CD14-positive monocyte (primary cell): ENCODE measurements around the gene TRIM3. TPM values are rescaled to one million over a fixed set of nuclear protein-coding genes. Genes with fewer than 3 reads are reported as not detected.
"Not testable (repeated sequence)": the region's sequence is repeated elsewhere in the genome, so short reads cannot be mapped to it uniquely, and the experiment has no call there.

Experiments
- DNase-seq, 3 donors: peaks; one replicate each; pipeline ENCODE4 v3.0.0-alpha.2; 2011 to 2022
- H2AFZ ChIP-seq: 2 replicates; pipeline ENCODE4 v1.6.0; 2012; ENCODE audit warnings: mild to moderate bottlenecking, low read depth, low read length, inconsistent platforms; ENCODE audit not compliant: insufficient read depth, poor library complexity, severe bottlenecking
- H3K27ac ChIP-seq, 2 donors: 1 replicate in 1 of 2; 2 replicates in 1 of 2; pipeline ENCODE4 v1.5.1; 2012 to 2013; ENCODE audit warnings: low read length in 2 of 2, control low read depth in 1 of 2, inconsistent platforms in 1 of 2, low read depth in 1 of 2, mild to moderate bottlenecking in 1 of 2
- H3K27me3 ChIP-seq, 2 donors: one replicate each; pipeline versions ENCODE4 v1.6.0 to v1.6.1; 2011 to 2013; ENCODE audit warnings: low read length in 2 of 2; ENCODE audit not compliant: control insufficient read depth in 2 of 2, insufficient read depth in 2 of 2
- H3K36me3 ChIP-seq, 2 donors: replicated peaks in 1 of 2; 1 replicate in 1 of 2; 2 replicates in 1 of 2; pipeline versions ENCODE4 v1.5.1 to v1.6.1; 2012 to 2013; ENCODE audit warnings: low read length in 2 of 2, control low read depth in 1 of 2, inconsistent platforms in 1 of 2, mild to moderate bottlenecking in 1 of 2; ENCODE audit not compliant: insufficient read depth in 2 of 2, control insufficient read depth in 1 of 2
- H3K4me1 ChIP-seq, 2 donors: 1 replicate in 1 of 2; 2 replicates in 1 of 2; pipeline versions ENCODE4 v1.5.1 to v1.6.1; 2012 to 2013; ENCODE audit warnings: low read length in 2 of 2, control low read depth in 1 of 2, inconsistent platforms in 1 of 2, mild to moderate bottlenecking in 1 of 2, moderate library complexity in 1 of 2; ENCODE audit not compliant: insufficient read depth in 2 of 2, control insufficient read depth in 1 of 2
- H3K4me2 ChIP-seq: replicated peaks from 2 replicates; pipeline ENCODE3; 2012; ENCODE audit warnings: low read length, moderate library complexity, mild to moderate bottlenecking; ENCODE audit not compliant: poor library complexity, severe bottlenecking; ENCODE audit errors: extremely low read depth
- H3K4me3 ChIP-seq, 3 experiments: fragments of 200-600 bp in 1 of 3; sonication (generic) in 1 of 3; replicated peaks in 1 of 3; 1 replicate in 2 of 3; 2 replicates in 1 of 3; pipeline ENCODE4 v1.5.1; 2011 to 2013; ENCODE audit warnings: low read length in 3 of 3, mild to moderate bottlenecking in 3 of 3, control low read depth in 2 of 3, low read depth in 2 of 3, inconsistent platforms in 1 of 3, moderate library complexity in 1 of 3
- H3K79me2 ChIP-seq: 2 replicates; pipeline ENCODE4 v1.6.0; 2012; ENCODE audit warnings: mild to moderate bottlenecking, control low read depth, inconsistent platforms, low read length, moderate library complexity; ENCODE audit not compliant: insufficient read depth
- H3K9ac ChIP-seq: 2 replicates; pipeline ENCODE4 v1.6.0; 2017; ENCODE audit warnings: low read length, mild to moderate bottlenecking; ENCODE audit not compliant: insufficient read depth, poor library complexity, severe bottlenecking
- H3K9me3 ChIP-seq, 2 donors: replicated peaks in 1 of 2; 1 replicate in 1 of 2; 2 replicates in 1 of 2; pipeline versions ENCODE4 v1.5.1 to v1.6.1; 2012 to 2013; ENCODE audit warnings: low read length in 2 of 2, control low read depth in 1 of 2; ENCODE audit not compliant: control insufficient read depth in 1 of 2, insufficient read depth in 1 of 2
- H4K20me1 ChIP-seq: 2 replicates; pipeline ENCODE4 v1.6.0; 2012; ENCODE audit warnings: mild to moderate bottlenecking, low read length, control low read depth, moderate library complexity; ENCODE audit not compliant: insufficient read depth
- H3K27ac Mint-ChIP-seq, 7 donors: one replicate each; pipeline ENCODE4 v1.8.0; 2020; ENCODE audit warnings: mild to moderate bottlenecking in 7 of 7, mixed read lengths in 7 of 7, moderate library complexity in 6 of 7, inconsistent platforms in 2 of 7
- H3K27me3 Mint-ChIP-seq, 3 donors: one replicate each; pipeline ENCODE4 v1.8.0; 2021 to 2022; ENCODE audit warnings: low read depth in 3 of 3, mild to moderate bottlenecking in 3 of 3, mixed read lengths in 3 of 3, moderate library complexity in 3 of 3, inconsistent platforms in 1 of 3
- H3K36me3 Mint-ChIP-seq, 2 donors: one replicate each; pipeline ENCODE4 v1.8.0; 2020; ENCODE audit warnings: mixed read lengths in 2 of 2, inconsistent platforms in 1 of 2, mild to moderate bottlenecking in 1 of 2
- H3K4me1 Mint-ChIP-seq: one replicate; pipeline ENCODE4 v1.8.0; 2020; ENCODE audit warnings: mild to moderate bottlenecking, mixed read lengths
- H3K4me3 Mint-ChIP-seq, 2 donors: one replicate each; pipeline ENCODE4 v1.8.0; 2020; ENCODE audit warnings: mild to moderate bottlenecking in 2 of 2, mixed read lengths in 2 of 2, moderate library complexity in 1 of 2
- H3K9me3 Mint-ChIP-seq, 7 donors: one replicate each; pipeline ENCODE4 v1.8.0; 2020 to 2022; ENCODE audit warnings: mixed read lengths in 7 of 7, mild to moderate bottlenecking in 6 of 7, moderate library complexity in 6 of 7, inconsistent platforms in 2 of 7
- WGBS: methylation state at CpG from one replicate; pipeline ENCODE4 v1.1.5; 2013; ENCODE audit warnings: missing lambda C conversion rate; ENCODE audit not compliant: insufficient coverage; 5-methylcytosine and 5-hydroxymethylcytosine counted together
- intact Hi-C, 2 donors: fragments of 100-400 bp; cut with micrococcal nuclease; formaldehyde crosslinking; loops; one replicate each; pipeline versions ENCODE4 v1.15.0 to v1.15.1; 2023
- polyA minus RNA-seq: library from RNA; depleted of rRNA, polyadenylated mRNA; stranded (reverse); fragments of >200 nt; gene quantifications from 2 replicates; pipeline ENCODE4 v1.2.3, GENCODE V29; 2012
- polyA plus RNA-seq, 3 donors: library from polyadenylated mRNA; depleted of rRNA in 1 of 3; unstranded in 2 of 3; stranded (reverse) in 1 of 3; fragments of 300-500 nt in 2 of 3; fragments of >200 nt in 1 of 3; fragmentation: Illumina TruSeq in 2 of 3; gene quantifications; 1 replicate in 2 of 3; 2 replicates in 1 of 3; pipeline ENCODE4 v1.2.3, GENCODE V29; 2012 to 2021
- total RNA-seq, 12 experiments: library from RNA in 1 of 12; stranded (reverse) in 1 of 12; fragments of 120-200 nt in 1 of 12; gene quantifications; one replicate each; pipeline ENCODE4 v1.2.4 and lab custom pipeline; 2013 to 2026; ENCODE audit warnings: mixed read lengths in 6 of 12, inconsistent platforms in 1 of 12
- TF ChIP-seq, protein P1 (sequence below): fragments of 200-600 bp; IDR thresholded peaks from one replicate; pipeline ENCODE4 v1.8.0; 2022; ENCODE audit warnings: antibody characterized with exemption, mild to moderate bottlenecking

The TRIM3 gene
- total RNA-seq (2013) = 14.5 TPM
- polyA plus RNA-seq = 10 to 100 TPM in 1 of 3 donors, 1 to 10 TPM in 2; 1.7 to 36.2 (median 3.3) TPM
- 22.4 and 30.9 TPM in 2 replicates for polyA minus RNA-seq
- total RNA-seq (lab: John Stamatoyannopoulos, UW) = 2.5 to 19.6 (median 13.9) reads per million in 11 experiments

DNA sequence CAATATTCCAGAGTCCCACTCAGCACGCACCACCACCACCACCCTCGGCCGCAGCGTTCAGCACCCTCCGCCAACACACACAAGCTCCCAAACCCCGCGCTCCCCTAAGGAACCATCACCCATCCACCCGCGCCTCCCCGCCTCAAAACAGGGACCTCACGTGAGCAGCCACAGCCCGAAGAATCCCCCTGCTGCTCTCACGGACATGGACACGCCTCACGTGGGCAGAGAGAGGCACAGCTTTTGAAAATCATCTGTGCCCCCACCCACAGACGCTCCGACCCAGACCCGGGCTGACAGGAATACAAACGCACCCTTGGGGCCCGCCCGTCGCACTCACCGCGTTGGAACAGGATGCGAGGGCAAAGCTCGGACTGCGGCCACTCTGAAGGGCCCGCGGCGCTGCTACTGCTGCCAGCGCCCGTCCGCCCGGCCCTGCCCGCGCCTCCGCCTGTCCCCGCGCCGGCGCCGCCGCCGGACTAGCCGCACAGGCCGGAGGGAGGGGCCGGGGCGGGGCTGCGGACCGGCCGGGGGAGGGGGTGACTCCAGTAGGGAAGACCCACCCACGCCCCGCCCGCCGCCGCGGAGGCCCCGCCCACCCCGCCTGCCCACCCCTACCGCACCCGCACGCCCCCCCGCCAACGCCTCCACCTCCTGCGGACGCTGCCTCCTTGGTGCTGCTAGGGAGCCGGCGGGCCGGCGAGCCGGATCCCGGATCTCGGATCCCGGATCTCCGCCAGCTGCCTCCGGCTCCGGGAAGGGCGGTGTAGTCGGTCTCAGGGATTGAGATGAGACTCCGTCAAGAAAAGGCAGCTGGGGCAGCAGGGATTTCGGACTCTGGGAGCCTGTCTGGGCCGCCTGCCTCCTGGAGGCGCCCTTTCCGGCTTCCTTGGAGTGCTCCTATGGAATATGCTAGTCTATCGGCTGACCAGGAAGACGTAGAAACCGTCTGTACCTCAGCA, at the start of gene TRIM3:
Gene TRIM3, minus strand, starts transcription at position 491 of the 962 bp plus-strand sequence. CDS start 8,246 bp downstream, outside the sequence.
- H3K9ac ChIP-seq = peak within 1 kb of the TSS; percentile 79
- Mint-ChIP-seq H3K36me3 (peaks cover 16 to 19% of the 10 kb centered on the region in 2 donors), H3K27ac (peak within 1 kb of the TSS; percentile 77 to 92 (median 84)), H3K27me3 (peaks cover 0 to 7% (median 1%) of the 10 kb centered on the region in 3 donors), H3K4me1 (peaks cover 27% of the 10 kb centered on the region), H3K4me3 (peak within 1 kb of the TSS; percentile 91 to 94), H3K9me3 (no peaks in the 10 kb centered on the region)
- under 1% methylated on average over 62 of the region's 87 CpGs for WGBS
- peaks cover 18 to 23% of the 10 kb centered on the region in 2 donors for H3K36me3 ChIP-seq
- DNase-seq = peak; percentile 65 to 69 (median 68)
- H3K27ac ChIP-seq = peak within 1 kb of the TSS; percentile 70 to 73
- peak within 1 kb of the TSS; percentile 84 for H3K4me2 ChIP-seq
- TF ChIP-seq, protein P1, sequence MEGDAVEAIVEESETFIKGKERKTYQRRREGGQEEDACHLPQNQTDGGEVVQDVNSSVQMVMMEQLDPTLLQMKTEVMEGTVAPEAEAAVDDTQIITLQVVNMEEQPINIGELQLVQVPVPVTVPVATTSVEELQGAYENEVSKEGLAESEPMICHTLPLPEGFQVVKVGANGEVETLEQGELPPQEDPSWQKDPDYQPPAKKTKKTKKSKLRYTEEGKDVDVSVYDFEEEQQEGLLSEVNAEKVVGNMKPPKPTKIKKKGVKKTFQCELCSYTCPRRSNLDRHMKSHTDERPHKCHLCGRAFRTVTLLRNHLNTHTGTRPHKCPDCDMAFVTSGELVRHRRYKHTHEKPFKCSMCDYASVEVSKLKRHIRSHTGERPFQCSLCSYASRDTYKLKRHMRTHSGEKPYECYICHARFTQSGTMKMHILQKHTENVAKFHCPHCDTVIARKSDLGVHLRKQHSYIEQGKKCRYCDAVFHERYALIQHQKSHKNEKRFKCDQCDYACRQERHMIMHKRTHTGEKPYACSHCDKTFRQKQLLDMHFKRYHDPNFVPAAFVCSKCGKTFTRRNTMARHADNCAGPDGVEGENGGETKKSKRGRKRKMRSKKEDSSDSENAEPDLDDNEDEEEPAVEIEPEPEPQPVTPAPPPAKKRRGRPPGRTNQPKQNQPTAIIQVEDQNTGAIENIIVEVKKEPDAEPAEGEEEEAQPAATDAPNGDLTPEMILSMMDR = no peak
- peaks cover 25 to 26% of the 10 kb centered on the region in 2 donors for H3K4me1 ChIP-seq
- peak within 1 kb of the TSS; percentile 91 for H2AFZ ChIP-seq
- H3K9me3 ChIP-seq = no peaks in the 10 kb centered on the region
- peaks cover 9% of the 10 kb centered on the region for H3K79me2 ChIP-seq
- intact Hi-C loops = loop anchor here in 1 of 2 donors (10.0 kb wide), 1 partner anchor 1511 kb away; the partner anchor contains the start of gene EIF3F
- no peaks in the 10 kb centered on the region for H4K20me1 ChIP-seq
- H3K27me3 ChIP-seq = no peaks in the 10 kb centered on the region
- H3K4me3 ChIP-seq = peak within 1 kb of the TSS; percentile 62 to 87 (median 81)

DNA sequence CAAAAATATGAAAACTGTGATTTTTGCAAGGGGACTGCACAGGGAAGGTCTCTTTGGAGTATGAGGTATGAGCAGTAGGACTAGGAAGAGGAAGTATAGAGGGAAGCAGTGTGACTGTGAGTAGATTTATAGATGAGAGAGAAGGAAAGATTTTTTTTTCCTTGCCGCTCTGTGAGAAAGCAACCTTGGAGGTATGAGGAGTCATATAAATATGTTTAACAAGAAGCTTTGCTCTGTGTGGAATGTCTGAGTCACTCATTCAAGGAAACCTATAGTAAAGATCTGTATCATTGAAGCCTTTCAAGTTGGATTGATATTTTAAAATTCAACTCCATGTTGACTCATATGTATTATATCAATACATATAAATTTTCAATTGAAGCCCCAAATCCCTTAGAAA, 49.5 kb upstream of the TRIM3 start:
- H3K9ac ChIP-seq = no peak overlapping the region
- peaks cover 11 to 33% of the 10 kb centered on the region in 2 donors for H3K36me3 ChIP-seq
- no peak overlapping the region for H3K4me2 ChIP-seq
- no peaks in the 10 kb centered on the region for H3K79me2 ChIP-seq
- Mint-ChIP-seq H3K4me1 (peaks cover 7% of the 10 kb centered on the region), H3K27me3 (no peaks in the 10 kb centered on the region), H3K4me3 (no peak overlapping the region), H3K27ac (no peak overlapping the region), H3K9me3 (peaks cover 0 to 1% (median 0%) of the 10 kb centered on the region in 7 donors), H3K36me3 (peaks cover 35 to 36% of the 10 kb centered on the region in 2 donors)
- no peaks in the 10 kb centered on the region for H3K4me1 ChIP-seq
- no peaks in the 10 kb centered on the region for H3K27me3 ChIP-seq
- no CpG with 5 or more reads among the region's 1 CpG for WGBS
- H3K9me3 ChIP-seq = no peaks in the 10 kb centered on the region
- TF ChIP-seq, protein P1 = no peak
- no peak overlapping the region for H2AFZ ChIP-seq
- H4K20me1 ChIP-seq = no peaks in the 10 kb centered on the region
- H3K4me3 ChIP-seq = no peak overlapping the region
- intact Hi-C loops = no loop called here
- H3K27ac ChIP-seq = no peak overlapping the region
- no peak for DNase-seq

DNA sequence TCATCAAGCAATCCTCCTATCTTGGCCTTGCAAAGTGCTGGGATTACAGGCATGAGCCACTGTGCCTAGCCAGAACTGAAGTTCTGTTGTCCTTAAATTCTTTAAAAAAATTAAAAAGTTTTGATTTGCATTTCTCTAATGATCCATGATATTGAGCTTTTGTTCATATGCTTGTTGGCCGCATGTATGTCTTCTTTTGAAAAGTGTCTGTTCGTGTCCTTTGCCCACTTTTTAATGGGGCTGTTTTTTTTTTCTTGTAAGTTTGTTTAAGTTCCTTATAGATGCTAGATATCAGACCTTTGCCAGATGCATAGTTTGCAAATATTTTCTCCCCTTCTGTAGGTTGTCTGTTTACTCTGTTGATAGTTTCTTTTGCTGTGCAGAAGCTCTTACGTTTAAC, 48.2 kb upstream of the TRIM3 start:
- H3K9me3 ChIP-seq, H3K9ac ChIP-seq, H3K27ac ChIP-seq, H3K4me3 ChIP-seq, H3K4me2 ChIP-seq, H3K79me2 ChIP-seq, H3K4me1 ChIP-seq, H3K4me3 Mint-ChIP-seq, intact Hi-C loops, H3K9me3 Mint-ChIP-seq, H3K4me1 Mint-ChIP-seq, H2AFZ ChIP-seq, H4K20me1 ChIP-seq, H3K27ac Mint-ChIP-seq, DNase-seq, H3K27me3 ChIP-seq, H3K27me3 Mint-ChIP-seq: not testable (repeated sequence)
- H3K36me3 Mint-ChIP-seq = peaks cover 34 to 45% of the 10 kb centered on the region in 2 donors
- peaks cover 11 to 33% of the 10 kb centered on the region in 2 donors for H3K36me3 ChIP-seq
- WGBS = 100% methylated on average over 1 of the region's 3 CpGs
